GM12878 (cell line): ENCODE data around the gene CRMP1. TPM values are rescaled to one million over a fixed set of nuclear protein-coding genes. Genes with fewer than 3 reads are reported as not detected.

Source experiments
- ATAC-seq: fragments of 200-7000 bp; cut with Tn5 transposase; 3 replicates; pipeline ENCODE4 v1.9.1; 2020; ENCODE audit warnings: mild to moderate bottlenecking, moderate library complexity
- BruUV-seq: library from RNA; stranded (reverse); fragments of 400-500 nt; replicated peaks from 2 replicates; lab custom pipeline; 2021; lab: Mats Ljungman, UMichigan
- CTCF ChIA-PET: fragments of 300-600 bp; sonication (Branson Sonifier 250); formaldehyde crosslinking; extraction: SDS; loops from one replicate; lab custom pipeline; 2021; ENCODE audit warnings: inconsistent platforms; lab: Yijun Ruan, JAX
- POLR2A ChIA-PET: fragments of 350-600 bp; formaldehyde crosslinking; extraction: SDS; loops from one replicate; lab custom pipeline; 2021; ENCODE audit warnings: inconsistent platforms; lab: Charles Lee
- RAD21 ChIA-PET: fragments of 300-600 bp; sonication (Branson Sonifier 250); formaldehyde crosslinking; loops from one replicate; lab custom pipeline; 2023; ENCODE audit warnings: antibody characterized with exemption; ENCODE audit not compliant: unreplicated experiment; lab: Charles Lee
- SMC1A ChIA-PET: fragments of 300-600 bp; sonication (Branson Sonifier 250); formaldehyde crosslinking; loops from one replicate; lab custom pipeline; 2023; ENCODE audit not compliant: unreplicated experiment, uncharacterized antibody; lab: Charles Lee
- DNase-seq: peaks from one replicate; pipeline ENCODE4 v3.0.0-alpha.2; 2011; ENCODE audit warnings: low read depth, low spot score
- FAIRE-seq: peaks from 3 replicates; lab custom pipeline; 2011; peaks lifted over from hg19 to GRCh38; lab: Jason Lieb, UNC
- H2AFZ ChIP-seq: 2 replicates; pipeline ENCODE4 v1.6.0; 2011; ENCODE audit warnings: low read depth, low read length, control low read depth; ENCODE audit not compliant: control insufficient read depth
- H3K27ac ChIP-seq: 2 replicates; pipeline ENCODE4 v1.5.1; 2011; ENCODE audit warnings: control low read depth; ENCODE audit not compliant: control insufficient read depth, insufficient read depth
- H3K27me3 ChIP-seq, 2 experiments: replicated peaks in 1 of 2; 2 replicates each; pipeline versions ENCODE4 v1.6.0 to v1.6.1; 2011; ENCODE audit warnings: low read length in 1 of 2; ENCODE audit not compliant: control insufficient read depth in 2 of 2, insufficient read depth in 2 of 2
- H3K36me3 ChIP-seq, 2 experiments: 2 replicates each; pipeline ENCODE4 v1.5.1; 2011; ENCODE audit warnings: low read length in 1 of 2; ENCODE audit not compliant: control insufficient read depth in 2 of 2, insufficient read depth in 2 of 2
- H3K4me1 ChIP-seq: 2 replicates; pipeline ENCODE4 v1.6.1; 2011; ENCODE audit warnings: mild to moderate bottlenecking, low read length, moderate library complexity, mixed read lengths; ENCODE audit not compliant: control insufficient read depth, insufficient read depth
- H3K4me2 ChIP-seq: 2 replicates; pipeline ENCODE4 v1.6.0; 2011; ENCODE audit warnings: control low read depth; ENCODE audit not compliant: control insufficient read depth, insufficient read depth
- H3K4me3 ChIP-seq: fragments of 200-600 bp; sonication (generic); 2 replicates; pipeline ENCODE4 v1.5.1; 2016
- H3K79me2 ChIP-seq: 2 replicates; pipeline ENCODE4 v1.6.0; 2011; ENCODE audit warnings: low read length; ENCODE audit not compliant: control insufficient read depth, insufficient read depth
- H3K9ac ChIP-seq: 2 replicates; pipeline ENCODE4 v1.8.0; 2011; ENCODE audit warnings: low read length, control low read depth, mixed read lengths; ENCODE audit not compliant: control insufficient read depth, insufficient read depth
- H3K9me3 ChIP-seq: replicated peaks from 3 replicates; pipeline ENCODE4 v1.5.1; 2011; ENCODE audit warnings: mild to moderate bottlenecking, low read length; ENCODE audit not compliant: control insufficient read depth, insufficient read depth
- H4K20me1 ChIP-seq: 2 replicates; pipeline ENCODE4 v1.6.0; 2011; ENCODE audit not compliant: control insufficient read depth, insufficient read depth
- ATF2 ChIP-seq: IDR thresholded peaks from 2 replicates; pipeline ENCODE4 v1.6.1; 2012; ENCODE audit warnings: low read length, inconsistent platforms
- CUX1 ChIP-seq: IDR thresholded peaks from 2 replicates; pipeline ENCODE4 v1.6.1; 2012; ENCODE audit warnings: improper control_type of control experiment, low read depth, low read length; ENCODE audit not compliant: insufficient replicate concordance
- GABPA ChIP-seq: IDR thresholded peaks from 2 replicates; pipeline ENCODE4 v1.6.1; 2014; ENCODE audit warnings: antibody characterized with exemption, low read depth, mild to moderate bottlenecking, inconsistent platforms
- HDAC6 ChIP-seq: fragments of 200-600 bp; sonication (generic); IDR thresholded peaks from one replicate; pipeline ENCODE4 v1.8.0; 2017; ENCODE audit warnings: antibody characterized with exemption; ENCODE audit not compliant: unreplicated experiment
- HDGF ChIP-seq: fragments of 450-650 bp; IDR thresholded peaks from 2 replicates; pipeline ENCODE4 v1.6.1; 2016; ENCODE audit warnings: antibody characterized with exemption
- KAT2A ChIP-seq: conservative IDR thresholded peaks from 2 replicates; pipeline ENCODE4 v1.6.1; 2011; ENCODE audit warnings: low read depth, low read length; ENCODE audit not compliant: control insufficient read depth
- PAX8 ChIP-seq: fragments of 450-650 bp; IDR thresholded peaks from 2 replicates; pipeline ENCODE4 v1.6.1; 2017; ENCODE audit warnings: mild to moderate bottlenecking, moderate library complexity
- POLR2AphosphoS5 ChIP-seq: IDR thresholded peaks from 2 replicates; pipeline ENCODE4 v1.6.1; 2011; ENCODE audit warnings: mild to moderate bottlenecking, low read length, inconsistent platforms
- RFX5 ChIP-seq: IDR thresholded peaks from 2 replicates; pipeline ENCODE4 v1.6.1; 2011; ENCODE audit warnings: low read depth, low read length, improper control_type of control experiment
- ZNF217 ChIP-seq: fragments of 450-650 bp; IDR thresholded peaks from 2 replicates; pipeline ENCODE4 v1.6.1; 2017; ENCODE audit warnings: antibody characterized with exemption, mild to moderate bottlenecking
- ZNF622 ChIP-seq: fragments of 450-650 bp; IDR thresholded peaks from 2 replicates; pipeline ENCODE4 v1.6.1; 2017; ENCODE audit warnings: mild to moderate bottlenecking, inconsistent platforms
- WGBS: methylation state at CpG from one replicate; pipeline ENCODE4 v1.1.6; 2016; ENCODE audit warnings: low lambda C conversion rate; ENCODE audit not compliant: insufficient replicate concordance, insufficient coverage; ENCODE audit errors: missing lambda C conversion rate; 5-methylcytosine and 5-hydroxymethylcytosine counted together
- in situ Hi-C: fragments of 300-500 bp; cut with MboI; formaldehyde crosslinking; loops from 9 replicates; pipeline ENCODE4 v1.14.3; 2018; ENCODE audit warnings: mixed read lengths
- intact Hi-C: fragments of 100-400 bp; cut with micrococcal nuclease; formaldehyde crosslinking; loops from one replicate; pipeline ENCODE4 v1.14.2; 2022; ENCODE audit not compliant: unreplicated experiment
- polyA plus RNA-seq, 11 experiments: library from polyadenylated mRNA; depleted of rRNA in 4 of 11; unstranded in 6 of 11; stranded (reverse) in 5 of 11; fragments of >200 nt; fragmentation: Nextera tagmentation in 4 of 11; fragmentation: Illumina TruSeq in 1 of 11; extraction: Ambion mirVana in 4 of 11; extraction: Trizol in 1 of 11; gene quantifications; 1 replicate in 1 of 11; 2 replicates in 10 of 11; pipeline versions ENCODE4 v1.2.1 to v1.2.3, GENCODE V29; 2011 to 2016; ENCODE audit warnings: inconsistent platforms in 2 of 11, missing spikeins in 2 of 11, low read depth in 1 of 11
- total RNA-seq, 4 experiments: library from RNA; depleted of rRNA in 3 of 4; stranded (reverse); fragments of >200 nt in 3 of 4; fragmentation: Illumina TruSeq in 1 of 4; extraction: Trizol in 1 of 4; gene quantifications; 2 replicates each; pipeline versions ENCODE4 v1.2.1 to v1.2.3, GENCODE V29; 2013 to 2021

CRMP1 gene
- total and polyA plus RNA-seq, 10 of the 15 experiments (the other 5 are each of a cell fraction or from before 2014, with no cell fraction given), result 0.03 to 1.4 (median 0.12) TPM; not detected in 2

- BruUV-seq, result no TSS peak
Measured at GRCh38 chr4:5785806-5786680, 106.8 kb downstream of the CRMP1 start.

More at GRCh38 chr4:5785806-5786680, 106.8 kb downstream of the CRMP1 start:
- CTCF ChIA-PET, result no interaction called here
- Histone ChIP-seq H3K4me1 (no peaks in the 10 kb centered on the region), H3K36me3 (peaks cover 2 to 5% of the 10 kb centered on the region in 2 experiments; a peak in 2 of 4 replicates), H3K9me3 (peaks cover 4% of the 10 kb centered on the region; the same call in 1 of the 3 replicates), H3K9ac (no peak overlapping the region), H2AFZ (no peak overlapping the region), H4K20me1 (no peaks in the 10 kb centered on the region), H3K4me3 (no peak overlapping the region), H3K27ac (no peak overlapping the region), H3K4me2 (no peak overlapping the region), H3K79me2 (no peaks in the 10 kb centered on the region), H3K27me3 (no peaks in the 10 kb centered on the region)
- WGBS, result 24% methylated on average over 9 of the region's 9 CpGs
- RAD21 ChIA-PET, result no interaction called here
- ATAC-seq (no peak), DNase-seq (no peak), FAIRE-seq (no peak)
- SMC1A ChIA-PET, result no interaction called here
- TF ChIP-seq KAT2A (no peak), HDGF (no peak), ZNF622 (no peak), RFX5 (no peak), ZNF217 (no peak), PAX8 (no peak), ATF2 (no peak), HDAC6 (no peak), CUX1 (no peak), POLR2AphosphoS5 (no peak), GABPA (no peak)
- POLR2A ChIA-PET, result no interaction called here
- intact Hi-C loops, result no loop called here
- in situ Hi-C loops, result no loop called here
